ENCODE measurements around the gene SHOC1.

DNA sequence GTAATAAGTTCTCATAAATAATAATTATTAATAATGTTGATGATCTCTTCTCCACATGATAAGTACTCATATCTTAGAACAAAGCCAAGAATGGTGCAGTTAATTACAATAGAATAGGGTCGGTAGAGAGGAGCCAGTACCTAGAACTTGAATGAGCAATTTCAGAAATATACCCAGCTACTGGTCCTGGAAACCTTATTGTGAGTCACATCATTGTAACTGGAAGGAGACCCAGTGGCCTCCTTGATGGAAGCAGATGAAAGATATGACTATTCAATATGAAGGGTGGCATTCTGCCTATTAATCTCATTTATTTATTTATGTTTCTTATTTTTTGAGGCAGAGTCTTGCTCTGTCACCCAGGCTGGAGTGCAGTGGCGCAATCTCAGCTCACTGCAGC lies 37.7 kb upstream of the SHOC1 start:
- TF ChIP-seq, protein P1, sequence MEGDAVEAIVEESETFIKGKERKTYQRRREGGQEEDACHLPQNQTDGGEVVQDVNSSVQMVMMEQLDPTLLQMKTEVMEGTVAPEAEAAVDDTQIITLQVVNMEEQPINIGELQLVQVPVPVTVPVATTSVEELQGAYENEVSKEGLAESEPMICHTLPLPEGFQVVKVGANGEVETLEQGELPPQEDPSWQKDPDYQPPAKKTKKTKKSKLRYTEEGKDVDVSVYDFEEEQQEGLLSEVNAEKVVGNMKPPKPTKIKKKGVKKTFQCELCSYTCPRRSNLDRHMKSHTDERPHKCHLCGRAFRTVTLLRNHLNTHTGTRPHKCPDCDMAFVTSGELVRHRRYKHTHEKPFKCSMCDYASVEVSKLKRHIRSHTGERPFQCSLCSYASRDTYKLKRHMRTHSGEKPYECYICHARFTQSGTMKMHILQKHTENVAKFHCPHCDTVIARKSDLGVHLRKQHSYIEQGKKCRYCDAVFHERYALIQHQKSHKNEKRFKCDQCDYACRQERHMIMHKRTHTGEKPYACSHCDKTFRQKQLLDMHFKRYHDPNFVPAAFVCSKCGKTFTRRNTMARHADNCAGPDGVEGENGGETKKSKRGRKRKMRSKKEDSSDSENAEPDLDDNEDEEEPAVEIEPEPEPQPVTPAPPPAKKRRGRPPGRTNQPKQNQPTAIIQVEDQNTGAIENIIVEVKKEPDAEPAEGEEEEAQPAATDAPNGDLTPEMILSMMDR (IDR thresholded peaks at IDR 0.05): no peak
- no peak for TF ChIP-seq POLR2A (IDR thresholded peaks at IDR 0.05)
